CD4-positive, alpha-beta T cell treated with Interleukin-6 at 100 ng/mL for 8 hours (primary cell): Measurements from ENCODE around the gene ZC3HAV1L.
"Not testable (repeated sequence)": the region's sequence is repeated elsewhere in the genome, so short reads cannot be mapped to it uniquely, and the experiment has no call there.

Experiments used
- DNase-seq: peaks from one replicate; pipeline ENCODE4 v3.0.0-alpha.2; 2020; ENCODE audit warnings: mixed read lengths, low spot score

The ZC3HAV1L gene

GRCh38 chr7:139054101-139054500, 18.3 kb upstream of the ZC3HAV1L start:
- DNase-seq = no peak

- no peak for DNase-seq
Measured at GRCh38 chr7:139051655-139052054, 15.8 kb upstream of the ZC3HAV1L start.

GRCh38 chr7:139049936-139050335, 14.1 kb upstream of the ZC3HAV1L start:
- DNase-seq = no peak

- DNase-seq = no peak
Measured at GRCh38 chr7:139049111-139049510, 13.3 kb upstream of the ZC3HAV1L start.

- DNase-seq = no peak
Measured at GRCh38 chr7:139047970-139048369, 12.1 kb upstream of the ZC3HAV1L start.

- DNase-seq = no peak
Measured at GRCh38 chr7:139046143-139046542, 10.3 kb upstream of the ZC3HAV1L start.

- DNase-seq = peak; percentile 32
Measured at GRCh38 chr7:139044813-139045794, 9.3 kb upstream of the ZC3HAV1L start.

- peak; percentile 60 for DNase-seq
Measured at GRCh38 chr7:139043823-139044812, 8.3 kb upstream of the ZC3HAV1L start.

- DNase-seq = no peak
Measured at GRCh38 chr7:139041378-139042085, 5.7 kb upstream of the ZC3HAV1L start.

GRCh38 chr7:139038691-139039090, 2.8 kb upstream of the ZC3HAV1L start:
- no peak for DNase-seq

GRCh38 chr7:139036901-139037300, 1.1 kb upstream of the ZC3HAV1L start:
- no peak for DNase-seq

GRCh38 chr7:139034855-139035585, 822 bp downstream of the ZC3HAV1L start:
- no peak for DNase-seq

GRCh38 chr7:139034336-139034735, 1.5 kb downstream of the ZC3HAV1L start:
- no peak for DNase-seq

- DNase-seq = no peak
Measured at GRCh38 chr7:139033346-139034114, 2.3 kb downstream of the ZC3HAV1L start.

GRCh38 chr7:139032473-139032872, 3.4 kb downstream of the ZC3HAV1L start:
- DNase-seq = no peak

- DNase-seq = no peak
Measured at GRCh38 chr7:139029353-139029752, 6.5 kb downstream of the ZC3HAV1L start.

- DNase-seq = no peak
Measured at GRCh38 chr7:139026551-139026950, 9.3 kb downstream of the ZC3HAV1L start.

GRCh38 chr7:139025861-139026260, 10.0 kb downstream of the ZC3HAV1L start:
- not testable (repeated sequence) for DNase-seq

GRCh38 chr7:139023076-139023475, 12.8 kb downstream of the ZC3HAV1L start:
- no peak for DNase-seq

- no peak for DNase-seq
Measured at GRCh38 chr7:139022286-139022685, 13.6 kb downstream of the ZC3HAV1L start.
